H1 (cell line): ENCODE data around the gene OBSL1. TPM values are rescaled to one million over a fixed set of nuclear protein-coding genes. Genes with fewer than 3 reads are reported as not detected.

Experiments used
- CHD7 ChIP-seq: fragments of 300-600 bp; sonication (generic); IDR thresholded peaks from 2 replicates; pipeline ENCODE4 v1.7.1; 2012; ENCODE audit warnings: low read length, moderate library complexity, mild to moderate bottlenecking, inconsistent platforms; ENCODE audit not compliant: insufficient replicate concordance
- CTCF ChIP-seq, 3 experiments: IDR thresholded peaks; 1 replicate in 2 of 3; 2 replicates in 1 of 3; pipeline versions ENCODE4 v1.5.1 to v1.6.1; 2011; ENCODE audit warnings: low read length in 3 of 3, mild to moderate bottlenecking in 3 of 3, inconsistent platforms in 2 of 3, low read depth in 1 of 3, moderate library complexity in 1 of 3; ENCODE audit not compliant: insufficient read depth in 1 of 3; ENCODE audit errors: control extremely low read depth in 1 of 3
- GTF2F1 ChIP-seq: IDR thresholded peaks from 2 replicates; pipeline ENCODE4 v1.6.1; 2012; ENCODE audit warnings: low read depth, low read length, improper control_type of control experiment, borderline replicate concordance
- POU5F1 ChIP-seq: IDR thresholded peaks from 2 replicates; pipeline ENCODE4 v1.6.1; 2011; ENCODE audit warnings: low read depth, mild to moderate bottlenecking, low read length, moderate library complexity
- SAP30 ChIP-seq: fragments of 300-600 bp; sonication (generic); IDR thresholded peaks from 2 replicates; pipeline ENCODE4 v1.7.1; 2012; ENCODE audit warnings: low read length, moderate library complexity, mild to moderate bottlenecking, inconsistent platforms; ENCODE audit not compliant: insufficient read depth, insufficient replicate concordance
- SP1 ChIP-seq: IDR thresholded peaks from 2 replicates; pipeline ENCODE4 v1.6.1; 2011; ENCODE audit warnings: low read depth, low read length
- ZNF274 ChIP-seq: IDR thresholded peaks from 2 replicates; pipeline ENCODE4 v1.7.0; 2012; ENCODE audit warnings: low read length, borderline replicate concordance; ENCODE audit errors: extremely low read depth
- polyA plus RNA-seq, 7 experiments: library from polyadenylated mRNA; depleted of rRNA in 3 of 7; stranded (reverse) in 5 of 7; unstranded in 2 of 7; fragments of >200 nt in 5 of 7; fragments of 200-250 nt in 2 of 7; gene quantifications; 1 replicate in 5 of 7; 2 replicates in 1 of 7; 4 replicates in 1 of 7; pipeline versions ENCODE4 v1.2.1 to v1.2.3, GENCODE V29; 2011 to 2013; ENCODE audit warnings: missing spikeins in 2 of 7, mixed read lengths in 2 of 7
- total RNA-seq: library from RNA; stranded (reverse); fragmentation: NEBNext Ultra II Directional; extraction: Animal tissue kit (Norgen Biotek cat#: 25700); gene quantifications from 2 replicates; pipeline ENCODE4 v1.2.1, GENCODE V29; 2021

Gene OBSL1
- total and polyA plus RNA-seq, 2 of the 8 experiments (the other 6 are each of a cell fraction or from before 2014, with no cell fraction given) = 116 to 127 TPM

GRCh38 chr2:219576505-219577388 lies 5.4 kb upstream of the OBSL1 start (continued):
- no peak for TF ChIP-seq CHD7
- TF ChIP-seq POU5F1 = no peak
- TF ChIP-seq GTF2F1 = no peak
- TF ChIP-seq CTCF (IDR thresholded peaks at IDR 0.05; ENCODE audit: control extremely low read depth in 1 of 3, insufficient read depth in 1 of 3, low read depth in 1 of 3, low read length in 3 of 3) = no peak
- no peak for TF ChIP-seq SAP30
- TF ChIP-seq ZNF274 = no peak
- TF ChIP-seq SP1 = peak; percentile 73; the same call in 1 of the 2 replicates
